Stimulated activated memory B cell treated with anti-CD40 and anti-IgM and Interleukin-4, amounts not matched to agents 10 μg/mL and 1 μg/mL and 100 μg/mL, for 72 hours (primary cell): Measurements from ENCODE around the gene IRAK1.

Experiments
- ATAC-seq: fragments of 150-1000 bp; cut with Tn5 transposase; 2 replicates; pipeline ENCODE4 v1.10.0; 2021
- H3K27ac Mint-ChIP-seq: one replicate; pipeline ENCODE4 v1.8.0; 2022; ENCODE audit warnings: mild to moderate bottlenecking, mixed read lengths
- H3K27me3 Mint-ChIP-seq: one replicate; pipeline ENCODE4 v1.8.0; 2022; ENCODE audit warnings: mixed read lengths
- H3K36me3 Mint-ChIP-seq: one replicate; pipeline ENCODE4 v1.8.0; 2022; ENCODE audit warnings: mixed read lengths
- H3K4me1 Mint-ChIP-seq: one replicate; pipeline ENCODE4 v1.8.0; 2022; ENCODE audit warnings: mixed read lengths
- H3K4me3 Mint-ChIP-seq: one replicate; pipeline ENCODE4 v1.8.0; 2022; ENCODE audit warnings: mild to moderate bottlenecking, moderate library complexity, mixed read lengths
- H3K9me3 Mint-ChIP-seq: one replicate; pipeline ENCODE4 v1.8.0; 2022; ENCODE audit warnings: mixed read lengths

Gene IRAK1

GRCh38 chrX:154048398-154048797 is 28.7 kb upstream of the IRAK1 start:
- no peak overlapping the region for H3K27ac Mint-ChIP-seq
- no peak for ATAC-seq
- peaks cover 42% of the 10 kb centered on the region for H3K36me3 Mint-ChIP-seq

GRCh38 chrX:154046940-154047610 is 27.4 kb upstream of the IRAK1 start:
- Mint-ChIP-seq H3K4me1 (peaks cover 31% of the 10 kb centered on the region), H3K9me3 (no peaks in the 10 kb centered on the region), H3K27ac (peak overlapping the region; percentile 10), H3K4me3 (no peak overlapping the region), H3K27me3 (no peaks in the 10 kb centered on the region), H3K36me3 (peaks cover 42% of the 10 kb centered on the region)
- no peak for ATAC-seq

More at GRCh38 chrX:154048398-154048797, 28.7 kb upstream of the IRAK1 start:
- peaks cover 31% of the 10 kb centered on the region for H3K4me1 Mint-ChIP-seq
- H3K4me3 Mint-ChIP-seq, result no peak overlapping the region
- no peaks in the 10 kb centered on the region for H3K27me3 Mint-ChIP-seq
- no peaks in the 10 kb centered on the region for H3K9me3 Mint-ChIP-seq

- no peak for ATAC-seq
- H3K27ac Mint-ChIP-seq, result no peak overlapping the region
- H3K9me3 Mint-ChIP-seq, result no peaks in the 10 kb centered on the region
- peaks cover 42% of the 10 kb centered on the region for H3K36me3 Mint-ChIP-seq
- no peak overlapping the region for H3K4me3 Mint-ChIP-seq
- peaks cover 33% of the 10 kb centered on the region for H3K4me1 Mint-ChIP-seq
- H3K27me3 Mint-ChIP-seq, result no peaks in the 10 kb centered on the region
These were observed 26.5 kb upstream of the IRAK1 start for GRCh38 chrX:154046031-154046781.

- Mint-ChIP-seq H3K4me1 (peaks cover 29% of the 10 kb centered on the region), H3K9me3 (no peaks in the 10 kb centered on the region)
- no peak for ATAC-seq
These were observed 24.4 kb upstream of the IRAK1 start for GRCh38 chrX:154044091-154044490.

GRCh38 chrX:154043003-154043763 is 23.5 kb upstream of the IRAK1 start:
- Mint-ChIP-seq H3K4me1 (peaks cover 35% of the 10 kb centered on the region), H3K27ac (no peak overlapping the region), H3K36me3 (peaks cover 29% of the 10 kb centered on the region), H3K4me3 (no peak overlapping the region), H3K27me3 (no peaks in the 10 kb centered on the region), H3K9me3 (no peaks in the 10 kb centered on the region)
- ATAC-seq, result no peak

More at GRCh38 chrX:154044091-154044490, 24.4 kb upstream of the IRAK1 start:
- Mint-ChIP-seq H3K27me3 (no peaks in the 10 kb centered on the region), H3K36me3 (peaks cover 38% of the 10 kb centered on the region), H3K4me3 (no peak overlapping the region), H3K27ac (no peak overlapping the region)

GRCh38 chrX:154040863-154041262 is 21.2 kb upstream of the IRAK1 start:
- H3K36me3 Mint-ChIP-seq, result peaks cover 18% of the 10 kb centered on the region
- H3K4me1 Mint-ChIP-seq, result peaks cover 35% of the 10 kb centered on the region
- no peak overlapping the region for H3K4me3 Mint-ChIP-seq
- ATAC-seq, result no peak
- H3K27me3 Mint-ChIP-seq, result no peaks in the 10 kb centered on the region
- H3K27ac Mint-ChIP-seq, result peak overlapping the region; percentile 57
- no peaks in the 10 kb centered on the region for H3K9me3 Mint-ChIP-seq

GRCh38 chrX:154040307-154040756 is 20.6 kb upstream of the IRAK1 start:
- peak overlapping the region; percentile 13 for H3K27ac Mint-ChIP-seq

GRCh38 chrX:154039577-154039976 is 19.9 kb upstream of the IRAK1 start:
- Mint-ChIP-seq H3K4me1 (peaks cover 37% of the 10 kb centered on the region), H3K36me3 (peaks cover 18% of the 10 kb centered on the region), H3K27me3 (no peaks in the 10 kb centered on the region), H3K27ac (peak overlapping the region; percentile 13), H3K4me3 (no peak overlapping the region), H3K9me3 (no peaks in the 10 kb centered on the region)
- ATAC-seq, result no peak

More at GRCh38 chrX:154040307-154040756, 20.6 kb upstream of the IRAK1 start:
- no peak for ATAC-seq
- no peaks in the 10 kb centered on the region for H3K9me3 Mint-ChIP-seq
- peaks cover 18% of the 10 kb centered on the region for H3K36me3 Mint-ChIP-seq
- H3K4me1 Mint-ChIP-seq, result peaks cover 37% of the 10 kb centered on the region
- no peak overlapping the region for H3K4me3 Mint-ChIP-seq
- no peaks in the 10 kb centered on the region for H3K27me3 Mint-ChIP-seq

GRCh38 chrX:154038656-154039055 is 19.0 kb upstream of the IRAK1 start:
- peaks cover 37% of the 10 kb centered on the region for H3K4me1 Mint-ChIP-seq

GRCh38 chrX:154037754-154038153 is 18.1 kb upstream of the IRAK1 start:
- Mint-ChIP-seq H3K4me3 (no peak overlapping the region), H3K4me1 (peaks cover 37% of the 10 kb centered on the region), H3K36me3 (peaks cover 18% of the 10 kb centered on the region), H3K27ac (no peak overlapping the region), H3K9me3 (no peaks in the 10 kb centered on the region), H3K27me3 (no peaks in the 10 kb centered on the region)
- ATAC-seq, result no peak

More at GRCh38 chrX:154038656-154039055, 19.0 kb upstream of the IRAK1 start:
- Mint-ChIP-seq H3K27ac (no peak overlapping the region), H3K4me3 (no peak overlapping the region), H3K36me3 (peaks cover 18% of the 10 kb centered on the region), H3K9me3 (no peaks in the 10 kb centered on the region), H3K27me3 (no peaks in the 10 kb centered on the region)
- no peak for ATAC-seq

GRCh38 chrX:154036513-154036912 is 16.8 kb upstream of the IRAK1 start:
- Mint-ChIP-seq H3K27ac (peak overlapping the region; percentile 64), H3K36me3 (peaks cover 24% of the 10 kb centered on the region), H3K27me3 (no peaks in the 10 kb centered on the region), H3K9me3 (no peaks in the 10 kb centered on the region), H3K4me1 (peaks cover 33% of the 10 kb centered on the region), H3K4me3 (no peak overlapping the region)
- peak; percentile 64 for ATAC-seq

GRCh38 chrX:154033848-154034247 is 14.1 kb upstream of the IRAK1 start:
- H3K4me1 Mint-ChIP-seq, result peaks cover 15% of the 10 kb centered on the region
- no peak for ATAC-seq
- peaks cover 14% of the 10 kb centered on the region for H3K36me3 Mint-ChIP-seq
- H3K27ac Mint-ChIP-seq, result no peak overlapping the region
- H3K9me3 Mint-ChIP-seq, result no peaks in the 10 kb centered on the region
- H3K27me3 Mint-ChIP-seq, result no peaks in the 10 kb centered on the region
- no peak overlapping the region for H3K4me3 Mint-ChIP-seq

GRCh38 chrX:154032653-154033052 is 13.0 kb upstream of the IRAK1 start:
- no peak for ATAC-seq
- H3K27me3 Mint-ChIP-seq, result no peaks in the 10 kb centered on the region
- peaks cover 10% of the 10 kb centered on the region for H3K4me1 Mint-ChIP-seq
- H3K36me3 Mint-ChIP-seq, result peaks cover 20% of the 10 kb centered on the region
- H3K9me3 Mint-ChIP-seq, result no peaks in the 10 kb centered on the region
- H3K4me3 Mint-ChIP-seq, result no peak overlapping the region
- H3K27ac Mint-ChIP-seq, result no peak overlapping the region

- Mint-ChIP-seq H3K36me3 (peaks cover 20% of the 10 kb centered on the region), H3K4me3 (no peak overlapping the region), H3K4me1 (peaks cover 10% of the 10 kb centered on the region), H3K27ac (no peak overlapping the region), H3K9me3 (no peaks in the 10 kb centered on the region), H3K27me3 (no peaks in the 10 kb centered on the region)
- ATAC-seq, result no peak
These were observed 12.5 kb upstream of the IRAK1 start for GRCh38 chrX:154032160-154032559.

GRCh38 chrX:154030715-154031305 is 11.1 kb upstream of the IRAK1 start:
- H3K9me3 Mint-ChIP-seq, result no peaks in the 10 kb centered on the region
- peaks cover 14% of the 10 kb centered on the region for H3K36me3 Mint-ChIP-seq
- H3K27ac Mint-ChIP-seq, result no peak overlapping the region
- H3K27me3 Mint-ChIP-seq, result no peaks in the 10 kb centered on the region
- no peak for ATAC-seq
- peaks cover 1% of the 10 kb centered on the region for H3K4me1 Mint-ChIP-seq
- H3K4me3 Mint-ChIP-seq, result no peak overlapping the region
